NCI-H748 (cell line): ENCODE results near the gene RNF111.
"Not testable (repeated sequence)": the region's sequence is repeated elsewhere in the genome, so short reads cannot be mapped to it uniquely, and the experiment has no call there.

Experiments used
- DNase-seq: peaks from one replicate; lab custom pipeline; 2025; ENCODE audit not compliant: unreplicated experiment; lab: John Stamatoyannopoulos, UW

RNF111 gene

GRCh38 chr15:59127255-59127654, 139.8 kb downstream of the RNF111 start:
- not testable (repeated sequence) for DNase-seq

GRCh38 chr15:59131456-59131855, 144.0 kb downstream of the RNF111 start:
- no peak for DNase-seq

GRCh38 chr15:59131969-59132562, 144.6 kb downstream of the RNF111 start:
- DNase-seq, result no peak

GRCh38 chr15:59133929-59134427, 146.5 kb downstream of the RNF111 start:
- no peak for DNase-seq

- DNase-seq, result no peak
Observed at GRCh38 chr15:59137566-59137965, 150.1 kb downstream of the RNF111 start.

GRCh38 chr15:59138243-59138642, 150.8 kb downstream of the RNF111 start:
- peak; percentile 0 for DNase-seq

GRCh38 chr15:59140422-59141226, 153.2 kb downstream of the RNF111 start:
- DNase-seq, result no peak

GRCh38 chr15:59143281-59143680, 155.8 kb downstream of the RNF111 start:
- DNase-seq, result no peak

GRCh38 chr15:59144594-59144993, 157.1 kb downstream of the RNF111 start:
- not testable (repeated sequence) for DNase-seq
